ENCODE results near the gene KNDC1. TPM values are rescaled to one million over a fixed set of nuclear protein-coding genes. Genes with fewer than 3 reads are reported as not detected.

Gene KNDC1
- total and polyA plus RNA-seq, 2 experiments from 2014 or later = 10.8 to 33.9 TPM

GRCh38 chr10:133189726-133190125, 29.7 kb downstream of the KNDC1 start:
- Histone ChIP-seq H3K27me3 (no peaks in the 10 kb centered on the region), H3K4me3 (no peak overlapping the region), H3K36me3 (no peaks in the 10 kb centered on the region), H3K27ac (no peak overlapping the region), H3K9me3 (ENCODE audit: low read depth) (no peaks in the 10 kb centered on the region), H3K4me1 (ENCODE audit: low read depth) (no peaks in the 10 kb centered on the region)
- no peak for TF ChIP-seq CTCF (IDR thresholded peaks at IDR 0.05; ENCODE audit: low read depth, low read length)
- DNase-seq (ENCODE audit: low read depth in 1 of 2, low spot score in 1 of 2) = no peak

- H3K36me3 ChIP-seq = no peaks in the 10 kb centered on the region
- H3K27ac ChIP-seq = no peak overlapping the region
- no peaks in the 10 kb centered on the region for H3K27me3 ChIP-seq
- H3K9me3 ChIP-seq (ENCODE audit: low read depth) = no peaks in the 10 kb centered on the region
- TF ChIP-seq CTCF (IDR thresholded peaks at IDR 0.05; ENCODE audit: low read depth, low read length) = no peak
- H3K4me1 ChIP-seq (ENCODE audit: low read depth) = no peaks in the 10 kb centered on the region
- DNase-seq (ENCODE audit: low read depth in 1 of 2, low spot score in 1 of 2) = no peak
- H3K4me3 ChIP-seq = no peak overlapping the region
Measured at GRCh38 chr10:133190225-133190624, 30.2 kb downstream of the KNDC1 start.

- no peak overlapping the region for H3K27ac ChIP-seq
- H3K36me3 ChIP-seq = no peaks in the 10 kb centered on the region
- no peak for TF ChIP-seq CTCF (IDR thresholded peaks at IDR 0.05; ENCODE audit: low read depth, low read length)
- H3K9me3 ChIP-seq (ENCODE audit: low read depth) = no peaks in the 10 kb centered on the region
- H3K4me1 ChIP-seq (ENCODE audit: low read depth) = no peaks in the 10 kb centered on the region
- no peak overlapping the region for H3K4me3 ChIP-seq
- no peaks in the 10 kb centered on the region for H3K27me3 ChIP-seq
- no peak for DNase-seq (ENCODE audit: low read depth in 1 of 2, low spot score in 1 of 2)
Measured at GRCh38 chr10:133191651-133192050, 31.6 kb downstream of the KNDC1 start.

- no peak overlapping the region for H3K27ac ChIP-seq
- DNase-seq (ENCODE audit: low read depth in 1 of 2, low spot score in 1 of 2) = no peak
- TF ChIP-seq CTCF (IDR thresholded peaks at IDR 0.05; ENCODE audit: low read depth, low read length) = no peak
- H3K9me3 ChIP-seq (ENCODE audit: low read depth) = no peaks in the 10 kb centered on the region
- no peaks in the 10 kb centered on the region for H3K4me1 ChIP-seq (ENCODE audit: low read depth)
- no peaks in the 10 kb centered on the region for H3K27me3 ChIP-seq
- H3K36me3 ChIP-seq = no peaks in the 10 kb centered on the region
- H3K4me3 ChIP-seq = no peak overlapping the region
Measured at GRCh38 chr10:133194151-133194550, 34.1 kb downstream of the KNDC1 start.

- no peaks in the 10 kb centered on the region for H3K4me1 ChIP-seq (ENCODE audit: low read depth)
- H3K4me3 ChIP-seq = no peak overlapping the region
- H3K27me3 ChIP-seq = no peaks in the 10 kb centered on the region
- TF ChIP-seq CTCF (IDR thresholded peaks at IDR 0.05; ENCODE audit: low read depth, low read length) = no peak
- no peak for DNase-seq (ENCODE audit: low read depth in 1 of 2, low spot score in 1 of 2)
- no peaks in the 10 kb centered on the region for H3K9me3 ChIP-seq (ENCODE audit: low read depth)
- H3K36me3 ChIP-seq = no peaks in the 10 kb centered on the region
- H3K27ac ChIP-seq = no peak overlapping the region
Measured at GRCh38 chr10:133195096-133195495, 35.1 kb downstream of the KNDC1 start.

- TF ChIP-seq CTCF (IDR thresholded peaks at IDR 0.05; ENCODE audit: low read depth, low read length) = no peak
- Histone ChIP-seq H3K27ac (no peak overlapping the region), H3K4me3 (no peak overlapping the region)
Measured at GRCh38 chr10:133195611-133196010, 35.6 kb downstream of the KNDC1 start.

More at GRCh38 chr10:133195611-133196010, 35.6 kb downstream of the KNDC1 start:
- DNase-seq (ENCODE audit: low read depth in 1 of 2, low spot score in 1 of 2) = no peak
- Histone ChIP-seq H3K4me1 (ENCODE audit: low read depth) (no peaks in the 10 kb centered on the region), H3K36me3 (no peaks in the 10 kb centered on the region), H3K27me3 (no peaks in the 10 kb centered on the region), H3K9me3 (ENCODE audit: low read depth) (no peaks in the 10 kb centered on the region)
